Trophoblast cell (in vitro differentiated cells and primary cell): Measurements from ENCODE around the gene SEC14L6.

ENCODE experiments used
- DNase-seq, 2 donors: peaks; one replicate each; pipeline ENCODE4 v3.0.0-alpha.2; 2016
- H2AFZ ChIP-seq: 2 replicates; pipeline ENCODE4 v1.6.1; 2013; ENCODE audit warnings: low read length, moderate library complexity, mild to moderate bottlenecking; ENCODE audit not compliant: insufficient read depth, poor library complexity
- H2AK5ac ChIP-seq: 2 replicates; pipeline ENCODE4 v1.6.1; 2013; ENCODE audit warnings: mild to moderate bottlenecking, low read length
- H2BK120ac ChIP-seq: 2 replicates; pipeline ENCODE4 v1.6.1; 2013; ENCODE audit warnings: low read length, mild to moderate bottlenecking, moderate library complexity; ENCODE audit not compliant: insufficient read depth, poor library complexity
- H2BK12ac ChIP-seq: 2 replicates; pipeline ENCODE4 v1.6.1; 2013; ENCODE audit warnings: mild to moderate bottlenecking, low read length, moderate library complexity
- H2BK5ac ChIP-seq: 2 replicates; pipeline ENCODE4 v1.6.1; 2013; ENCODE audit warnings: low read length, low read depth, moderate library complexity, mild to moderate bottlenecking; ENCODE audit not compliant: poor library complexity
- H3K14ac ChIP-seq: 2 replicates; pipeline ENCODE4 v1.6.1; 2013; ENCODE audit warnings: mild to moderate bottlenecking, low read length
- H3K18ac ChIP-seq: 2 replicates; pipeline ENCODE4 v1.6.1; 2013; ENCODE audit warnings: mild to moderate bottlenecking, low read length
- H3K23ac ChIP-seq: 2 replicates; pipeline ENCODE4 v1.6.1; 2013; ENCODE audit warnings: low read length
- H3K27ac ChIP-seq: 2 replicates; pipeline ENCODE4 v1.5.1; 2013; ENCODE audit warnings: low read depth, mild to moderate bottlenecking, inconsistent platforms, low read length, moderate library complexity
- H3K27me3 ChIP-seq: 2 replicates; pipeline ENCODE4 v1.6.1; 2013; ENCODE audit warnings: inconsistent platforms, mild to moderate bottlenecking, low read length, moderate library complexity; ENCODE audit not compliant: insufficient read depth
- H3K36me3 ChIP-seq, 2 experiments: 1 replicate in 1 of 2; 2 replicates in 1 of 2; pipeline ENCODE4 v1.6.1; 2013; ENCODE audit warnings: low read length in 2 of 2, mild to moderate bottlenecking in 2 of 2, moderate library complexity in 1 of 2; ENCODE audit not compliant: insufficient read depth in 2 of 2, control insufficient read depth in 1 of 2
- H3K4ac ChIP-seq: 2 replicates; pipeline ENCODE4 v1.6.1; 2013; ENCODE audit warnings: low read depth, mild to moderate bottlenecking, low read length, moderate library complexity
- H3K4me1 ChIP-seq, 2 experiments: 1 replicate in 1 of 2; 2 replicates in 1 of 2; pipeline ENCODE4 v1.6.1; 2013; ENCODE audit warnings: low read length in 2 of 2, mild to moderate bottlenecking in 2 of 2, moderate library complexity in 1 of 2; ENCODE audit not compliant: insufficient read depth in 2 of 2, control insufficient read depth in 1 of 2
- H3K4me2 ChIP-seq: 2 replicates; pipeline ENCODE4 v1.6.1; 2013; ENCODE audit warnings: inconsistent platforms, mild to moderate bottlenecking, low read length, moderate library complexity
- H3K4me3 ChIP-seq: 2 replicates; pipeline ENCODE4 v1.5.1; 2013; ENCODE audit warnings: mild to moderate bottlenecking, low read depth, low read length, inconsistent platforms
- H3K79me1 ChIP-seq: one replicate; pipeline ENCODE4 v1.6.1; 2013; ENCODE audit warnings: low read length
- H3K79me2 ChIP-seq: 2 replicates; pipeline ENCODE4 v1.6.1; 2013; ENCODE audit warnings: low read length, mild to moderate bottlenecking; ENCODE audit not compliant: control insufficient read depth, insufficient read depth, poor library complexity
- H3K9ac ChIP-seq: 2 replicates; pipeline ENCODE4 v1.6.1; 2013; ENCODE audit warnings: mild to moderate bottlenecking, low read length
- H3K9me3 ChIP-seq: 2 replicates; pipeline ENCODE4 v1.6.1; 2013; ENCODE audit warnings: low read depth, mild to moderate bottlenecking, control low read depth, inconsistent platforms, low read length; ENCODE audit not compliant: insufficient read depth
- H4K12ac ChIP-seq: 2 replicates; pipeline ENCODE4 v1.6.1; 2013; ENCODE audit warnings: low read depth, mild to moderate bottlenecking, low read length, moderate library complexity
- H4K8ac ChIP-seq: 2 replicates; pipeline ENCODE4 v1.6.1; 2013; ENCODE audit warnings: low read depth, mild to moderate bottlenecking, low read length, moderate library complexity
- H4K91ac ChIP-seq: one replicate; pipeline ENCODE4 v1.6.1; 2013; ENCODE audit warnings: low read depth, mild to moderate bottlenecking, low read length, moderate library complexity
- WGBS: extraction: QIAGEN DNeasy Blood & Tissue Kit; methylation state at CpG from one replicate; pipeline ENCODE4 v1.1.7; 2013; ENCODE audit warnings: missing lambda C conversion rate; ENCODE audit not compliant: insufficient read length, insufficient coverage; ENCODE audit errors: extremely low coverage; 5-methylcytosine and 5-hydroxymethylcytosine counted together

Gene SEC14L6

GRCh38 chr22:30574997-30575671, 28.6 kb upstream of the SEC14L6 start:
- Histone ChIP-seq H3K4ac (no peak overlapping the region), H3K79me2 (no peaks in the 10 kb centered on the region), H3K4me2 (peak overlapping the region; percentile 91), H3K14ac (no peak overlapping the region), H2BK12ac (no peak overlapping the region), H2BK120ac (no peak overlapping the region), H3K36me3 (peaks cover 39 to 46% of the 10 kb centered on the region in 2 experiments), H3K4me3 (no peak overlapping the region), H4K12ac (no peak overlapping the region), H3K18ac (no peak overlapping the region), H3K27ac (no peak overlapping the region), H4K91ac (no peak overlapping the region), H3K4me1 (peaks cover 6 to 10% of the 10 kb centered on the region in 2 experiments), H3K79me1 (no peaks in the 10 kb centered on the region), H3K9me3 (no peaks in the 10 kb centered on the region), H2AK5ac (no peak overlapping the region), H3K9ac (no peak overlapping the region), H2BK5ac (no peak overlapping the region), H2AFZ (no peak overlapping the region), H3K27me3 (no peaks in the 10 kb centered on the region), H3K23ac (no peak overlapping the region), H4K8ac (no peak overlapping the region)
- WGBS, result no CpG with 5 or more reads among the region's 12 CpGs
- DNase-seq, result peak; percentile 73 to 85

DNA sequence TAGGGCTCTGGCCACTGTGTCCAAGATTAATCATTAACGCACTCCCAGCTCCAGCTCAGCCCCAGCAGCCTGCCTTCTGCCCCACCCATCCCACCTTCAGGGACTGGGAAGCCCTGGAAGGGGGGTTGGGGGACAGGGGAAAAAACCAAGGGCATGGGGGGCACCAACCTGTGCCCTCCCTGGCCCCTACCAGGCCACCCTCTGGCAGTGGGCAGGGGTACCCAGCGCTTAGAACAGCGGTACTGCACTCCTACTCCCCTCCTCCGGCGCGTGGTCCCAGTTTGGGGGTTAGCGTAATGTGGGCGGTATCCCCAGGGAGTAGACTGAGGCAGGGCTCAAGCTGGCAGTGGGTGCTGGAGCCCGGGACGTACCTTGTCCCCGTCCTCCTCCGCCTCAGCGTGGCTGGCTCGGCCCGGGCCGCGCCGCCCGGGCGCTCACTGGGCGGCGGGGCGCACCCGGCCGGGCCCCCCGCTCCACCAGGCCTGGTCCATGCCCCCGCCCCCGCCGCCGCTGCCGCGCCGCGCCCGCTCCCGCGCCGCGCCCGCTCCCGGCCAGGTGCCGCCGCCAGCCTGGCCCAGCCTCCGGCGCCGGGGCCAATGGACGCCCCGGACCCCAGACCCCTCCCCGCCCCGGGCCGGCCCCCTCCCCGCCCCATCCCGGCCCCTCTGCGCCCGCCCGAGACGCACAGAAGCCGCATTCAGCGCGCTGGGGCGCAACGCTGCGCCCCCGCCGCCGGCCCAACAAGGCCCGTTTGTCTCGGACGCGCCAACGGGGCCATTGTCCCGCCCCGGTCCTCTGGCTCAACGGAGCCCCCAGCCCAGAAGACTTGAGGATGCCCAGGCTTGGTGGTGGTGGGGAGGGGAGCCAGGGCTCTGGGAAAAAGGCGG, 27.8 kb upstream of the SEC14L6 start, which contains the start of gene GAL3ST1:
TSS of gene GAL3ST1 (minus strand) at position 571 of the 887 bp plus-strand sequence. CDS start 17,273 bp downstream, outside the sequence.
- no peak within 1 kb of the TSS for H2BK5ac ChIP-seq
- H3K4ac ChIP-seq, result no peak within 1 kb of the TSS
- H4K12ac ChIP-seq, result no peak within 1 kb of the TSS
- H3K4me1 ChIP-seq, result peaks cover 6 to 10% of the 10 kb centered on the region in 2 experiments
- H3K23ac ChIP-seq, result no peak within 1 kb of the TSS
- H3K27ac ChIP-seq, result no peak within 1 kb of the TSS
- peaks cover 31 to 38% of the 10 kb centered on the region in 2 experiments for H3K36me3 ChIP-seq
- peak within 1 kb of the TSS; percentile 91 for H3K4me2 ChIP-seq
- no peak within 1 kb of the TSS for H3K18ac ChIP-seq
- H3K27me3 ChIP-seq, result no peaks in the 10 kb centered on the region
- H2AK5ac ChIP-seq, result no peak within 1 kb of the TSS
- DNase-seq, result no peak
- H3K79me1 ChIP-seq, result no peaks in the 10 kb centered on the region
- no peaks in the 10 kb centered on the region for H3K79me2 ChIP-seq
- no peak within 1 kb of the TSS for H4K91ac ChIP-seq
- no peak within 1 kb of the TSS for H2BK12ac ChIP-seq
- no peak within 1 kb of the TSS for H3K14ac ChIP-seq
- no peak within 1 kb of the TSS for H2AFZ ChIP-seq
- H2BK120ac ChIP-seq, result no peak within 1 kb of the TSS
- H4K8ac ChIP-seq, result no peak within 1 kb of the TSS
- no peaks in the 10 kb centered on the region for H3K9me3 ChIP-seq
- WGBS, result no CpG with 5 or more reads among the region's 75 CpGs
- H3K9ac ChIP-seq, result no peak within 1 kb of the TSS
- no peak within 1 kb of the TSS for H3K4me3 ChIP-seq

GRCh38 chr22:30573594-30574094, 27.1 kb upstream of the SEC14L6 start:
- no peak overlapping the region for H4K12ac ChIP-seq
- no peak overlapping the region for H3K14ac ChIP-seq
- H3K9ac ChIP-seq, result no peak overlapping the region
- H3K23ac ChIP-seq, result no peak overlapping the region
- no peak overlapping the region for H2AK5ac ChIP-seq
- H2BK5ac ChIP-seq, result no peak overlapping the region
- no peaks in the 10 kb centered on the region for H3K27me3 ChIP-seq
- no peaks in the 10 kb centered on the region for H3K9me3 ChIP-seq
- H3K4me1 ChIP-seq, result peaks cover 6 to 10% of the 10 kb centered on the region in 2 experiments
- no peak overlapping the region for H3K4me3 ChIP-seq
- no peaks in the 10 kb centered on the region for H3K79me2 ChIP-seq
- peaks cover 24 to 31% of the 10 kb centered on the region in 2 experiments for H3K36me3 ChIP-seq
- H4K91ac ChIP-seq, result no peak overlapping the region
- H3K4me2 ChIP-seq, result no peak overlapping the region
- H2BK12ac ChIP-seq, result no peak overlapping the region
- H3K4ac ChIP-seq, result no peak overlapping the region
- no peak overlapping the region for H2BK120ac ChIP-seq
- H2AFZ ChIP-seq, result no peak overlapping the region
- H3K27ac ChIP-seq, result no peak overlapping the region
- no peak overlapping the region for H4K8ac ChIP-seq
- no peaks in the 10 kb centered on the region for H3K79me1 ChIP-seq
- no CpG with 5 or more reads among the region's 7 CpGs for WGBS
- DNase-seq, result no peak
- H3K18ac ChIP-seq, result no peak overlapping the region

GRCh38 chr22:30572840-30573593, 26.5 kb upstream of the SEC14L6 start:
- no peak overlapping the region for H3K23ac ChIP-seq
- H3K79me1 ChIP-seq, result no peaks in the 10 kb centered on the region
- peaks cover 6 to 10% of the 10 kb centered on the region in 2 experiments for H3K4me1 ChIP-seq
- H2BK5ac ChIP-seq, result no peak overlapping the region
- no peak overlapping the region for H4K91ac ChIP-seq
- H3K14ac ChIP-seq, result no peak overlapping the region
- H4K8ac ChIP-seq, result no peak overlapping the region
- no peak overlapping the region for H4K12ac ChIP-seq
- no peaks in the 10 kb centered on the region for H3K79me2 ChIP-seq
- DNase-seq, result no peak
- peaks cover 18 to 25% of the 10 kb centered on the region in 2 experiments for H3K36me3 ChIP-seq
- H3K4me3 ChIP-seq, result no peak overlapping the region
- H3K18ac ChIP-seq, result no peak overlapping the region
- H3K4me2 ChIP-seq, result no peak overlapping the region
- H2BK12ac ChIP-seq, result no peak overlapping the region
- H2AK5ac ChIP-seq, result no peak overlapping the region
- H2BK120ac ChIP-seq, result no peak overlapping the region
- no peaks in the 10 kb centered on the region for H3K27me3 ChIP-seq
- H3K9me3 ChIP-seq, result no peaks in the 10 kb centered on the region
- no peak overlapping the region for H2AFZ ChIP-seq
- no peak overlapping the region for H3K9ac ChIP-seq
- WGBS, result no CpG with 5 or more reads among the region's 12 CpGs
- H3K4ac ChIP-seq, result no peak overlapping the region
- H3K27ac ChIP-seq, result no peak overlapping the region
